Measurements from ENCODE around the gene AP5M1. TPM values are rescaled to one million over a fixed set of nuclear protein-coding genes. Genes with fewer than 3 reads are reported as not detected.
"Not testable (repeated sequence)": the region's sequence is repeated elsewhere in the genome, so short reads cannot be mapped to it uniquely, and the experiment has no call there.

The AP5M1 gene
- total RNA-seq, result 10 to 100 TPM; 36.9 to 44.5 TPM

GRCh38 chr14:57268161-57269069 lies at the start of gene AP5M1, which contains the start of gene EXOC5:
AP5M1 (plus strand) TSS chr14:57268971; CDS start chr14:57269315, 344 bp downstream.
EXOC5 (minus strand) TSS chr14:57268905; CDS start chr14:57268648, 257 bp downstream.
- peaks cover 17% of the 10 kb centered on the region for H3K36me3 Mint-ChIP-seq
- H3K27ac Mint-ChIP-seq, result peak within 1 kb of the TSS; percentile 97
- peak within 1 kb of the TSS; percentile 96 for H3K4me3 Mint-ChIP-seq
- no peaks in the 10 kb centered on the region for H3K9me3 Mint-ChIP-seq
- peak; percentile 91 for DNase-seq
- H3K27me3 Mint-ChIP-seq, result no peaks in the 10 kb centered on the region
- peaks cover 51% of the 10 kb centered on the region for H3K4me1 Mint-ChIP-seq

- Mint-ChIP-seq H3K36me3 (peaks cover 17% of the 10 kb centered on the region), H3K4me1 (peaks cover 4% of the 10 kb centered on the region), H3K27ac (no peak overlapping the region), H3K4me3 (no peak overlapping the region), H3K27me3 (no peaks in the 10 kb centered on the region), H3K9me3 (no peaks in the 10 kb centered on the region)
- no peak for DNase-seq
Observed at GRCh38 chr14:57221931-57222330, 46.8 kb upstream of the AP5M1 start.

DNA sequence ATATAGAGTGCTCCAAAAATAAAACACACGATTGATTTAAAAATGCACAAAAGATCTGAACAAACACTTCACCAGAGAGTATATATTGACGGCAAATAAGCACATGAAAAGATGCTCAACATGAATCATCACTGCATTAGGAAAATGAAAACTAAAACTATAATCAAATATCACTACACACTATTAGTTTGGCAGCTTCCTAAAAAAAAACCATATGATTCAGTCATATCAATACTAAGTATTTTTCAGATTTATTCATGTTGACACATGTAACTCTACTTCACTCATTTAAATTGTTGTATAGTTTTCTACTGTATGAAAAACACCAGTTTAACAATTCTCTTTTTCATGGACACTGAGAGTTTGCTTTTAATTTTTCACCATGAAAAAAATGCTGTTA lies 41.7 kb upstream of the AP5M1 start:
- DNase-seq, result no peak
- Mint-ChIP-seq H3K27me3 (no peaks in the 10 kb centered on the region), H3K27ac (no peak overlapping the region), H3K4me1 (peaks cover 5% of the 10 kb centered on the region), H3K4me3 (no peak overlapping the region), H3K9me3 (peaks cover 4% of the 10 kb centered on the region), H3K36me3 (peaks cover 32% of the 10 kb centered on the region)

DNA sequence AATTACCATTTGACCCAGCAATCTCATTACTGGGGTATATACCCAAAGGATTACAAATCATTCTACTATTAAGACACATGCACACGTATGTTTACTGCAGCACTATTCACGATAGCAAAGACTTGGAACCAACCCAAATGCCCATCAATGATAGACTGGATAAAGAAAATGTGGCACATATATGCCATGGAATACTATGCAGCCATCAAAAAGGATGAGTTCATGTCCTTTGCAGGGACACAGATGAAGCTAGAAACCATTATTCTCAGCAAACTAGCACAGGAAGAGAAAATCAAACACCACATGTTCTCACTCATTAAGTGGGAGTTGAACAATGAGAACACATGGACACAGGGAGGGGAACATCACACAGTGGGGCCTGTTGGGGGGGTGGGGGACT lies 40.5 kb upstream of the AP5M1 start:
- not testable (repeated sequence) for H3K4me3 Mint-ChIP-seq, H3K27ac Mint-ChIP-seq, H3K4me1 Mint-ChIP-seq, H3K9me3 Mint-ChIP-seq, DNase-seq, H3K27me3 Mint-ChIP-seq
- H3K36me3 Mint-ChIP-seq, result peaks cover 32% of the 10 kb centered on the region

DNA sequence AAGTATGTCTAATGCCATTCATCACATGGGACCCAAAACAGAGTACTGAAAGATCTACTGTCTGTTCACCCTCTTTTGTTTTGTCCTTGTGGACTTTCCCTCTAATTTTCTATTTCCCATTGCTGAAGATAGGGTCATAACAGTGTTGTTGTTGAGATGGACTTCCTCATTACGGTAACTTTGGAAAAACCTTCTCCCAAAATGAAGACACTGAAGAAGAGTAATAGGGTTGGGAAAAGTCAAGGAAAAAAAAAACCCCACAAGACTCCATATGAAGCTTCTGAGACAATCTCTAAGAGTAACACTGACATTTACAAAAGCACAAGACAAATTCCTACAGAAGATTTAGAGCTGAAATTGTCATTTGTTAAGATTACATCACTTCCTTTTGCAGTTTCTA lies 36.8 kb upstream of the AP5M1 start:
- Mint-ChIP-seq H3K36me3 (peaks cover 26% of the 10 kb centered on the region), H3K4me3 (no peak overlapping the region), H3K4me1 (peaks cover under 1% of the 10 kb centered on the region), H3K9me3 (peaks cover 4% of the 10 kb centered on the region), H3K27me3 (no peaks in the 10 kb centered on the region), H3K27ac (no peak overlapping the region)
- no peak for DNase-seq

- not testable (repeated sequence) for H3K27me3 Mint-ChIP-seq, H3K36me3 Mint-ChIP-seq, H3K4me1 Mint-ChIP-seq, H3K27ac Mint-ChIP-seq, H3K4me3 Mint-ChIP-seq, DNase-seq, H3K9me3 Mint-ChIP-seq
Observed at GRCh38 chr14:57240115-57240514, 28.7 kb upstream of the AP5M1 start.

GRCh38 chr14:57243320-57243719 lies 25.5 kb upstream of the AP5M1 start:
- H3K36me3 Mint-ChIP-seq, result peaks cover 9% of the 10 kb centered on the region
- no peak for DNase-seq
- no peaks in the 10 kb centered on the region for H3K4me1 Mint-ChIP-seq
- no peaks in the 10 kb centered on the region for H3K9me3 Mint-ChIP-seq
- no peak overlapping the region for H3K4me3 Mint-ChIP-seq
- no peak overlapping the region for H3K27ac Mint-ChIP-seq
- no peaks in the 10 kb centered on the region for H3K27me3 Mint-ChIP-seq

- Mint-ChIP-seq H3K27me3 (no peaks in the 10 kb centered on the region), H3K27ac (no peak overlapping the region), H3K36me3 (peaks cover 9% of the 10 kb centered on the region), H3K4me1 (no peaks in the 10 kb centered on the region), H3K4me3 (no peak overlapping the region), H3K9me3 (no peaks in the 10 kb centered on the region)
- no peak for DNase-seq
Observed at GRCh38 chr14:57244106-57244505, 24.7 kb upstream of the AP5M1 start.

- no peak for DNase-seq
- Mint-ChIP-seq H3K4me3 (no peak overlapping the region), H3K36me3 (peaks cover 9% of the 10 kb centered on the region), H3K4me1 (peaks cover 6% of the 10 kb centered on the region), H3K27me3 (no peaks in the 10 kb centered on the region), H3K9me3 (no peaks in the 10 kb centered on the region), H3K27ac (no peak overlapping the region)
Observed at GRCh38 chr14:57245941-57246340, 22.8 kb upstream of the AP5M1 start.

DNA sequence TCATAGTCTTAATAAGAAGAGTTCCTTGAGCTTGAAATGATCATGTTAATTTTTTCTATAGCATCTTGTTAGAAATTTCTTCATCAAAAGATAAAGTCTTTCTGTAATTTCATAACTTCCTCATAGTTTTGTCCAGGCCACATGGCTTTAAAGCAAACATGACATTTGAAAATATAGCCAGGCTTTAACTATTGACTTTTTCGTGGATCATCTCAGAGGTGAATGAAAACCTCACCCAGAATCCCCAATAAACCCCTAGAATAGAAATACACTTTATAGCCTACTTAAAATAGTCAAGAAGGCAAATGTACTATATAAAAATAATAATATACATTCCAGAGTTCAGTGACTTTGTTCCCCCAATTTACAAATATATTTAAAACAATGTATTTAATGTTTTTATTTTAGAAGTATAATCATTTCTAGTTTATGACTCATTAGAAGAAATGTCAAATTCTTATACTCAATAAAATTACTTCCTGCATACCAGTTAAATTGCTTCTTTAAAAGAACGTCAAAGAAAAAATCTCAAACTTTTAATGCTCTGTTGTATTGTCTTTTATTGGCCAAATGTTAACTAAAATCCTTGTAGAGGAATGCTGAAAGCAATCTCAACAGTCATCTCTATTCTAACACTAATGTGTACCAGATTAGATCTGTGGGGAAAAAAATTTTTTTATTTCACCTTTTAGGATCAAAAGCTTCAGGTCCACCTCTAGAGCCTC lies 21.7 kb upstream of the AP5M1 start:
- H3K27me3 Mint-ChIP-seq, result no peaks in the 10 kb centered on the region

DNA sequence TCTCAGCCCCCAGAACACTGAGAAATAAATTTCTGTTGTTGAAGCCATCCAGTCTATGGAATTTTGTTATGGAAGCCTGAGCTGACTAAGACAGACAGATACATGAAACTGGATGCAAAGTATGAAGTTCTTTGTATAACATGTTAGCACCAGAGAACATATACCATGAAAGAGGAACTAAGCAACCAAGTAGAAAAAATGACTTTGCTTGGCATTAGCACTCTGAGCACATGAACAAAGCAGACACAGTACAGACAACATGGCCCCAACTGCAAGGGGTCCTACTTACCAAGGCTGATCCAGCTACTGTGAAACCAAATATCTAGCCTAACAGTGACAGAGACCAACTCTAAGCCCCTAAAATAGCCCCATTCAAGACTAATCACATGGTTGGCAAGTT lies 13.9 kb upstream of the AP5M1 start:
- no peak for DNase-seq
- Mint-ChIP-seq H3K9me3 (peaks cover 3% of the 10 kb centered on the region), H3K4me1 (peaks cover 37% of the 10 kb centered on the region), H3K27me3 (no peaks in the 10 kb centered on the region), H3K4me3 (no peak overlapping the region), H3K27ac (no peak overlapping the region), H3K36me3 (peaks cover 53% of the 10 kb centered on the region)

More for the DNA sequence above, 21.7 kb upstream of the AP5M1 start:
- Mint-ChIP-seq H3K36me3 (peaks cover 8% of the 10 kb centered on the region), H3K9me3 (no peaks in the 10 kb centered on the region), H3K4me3 (no peak overlapping the region), H3K27ac (no peak overlapping the region), H3K4me1 (peaks cover 12% of the 10 kb centered on the region)
- DNase-seq, result no peak

GRCh38 chr14:57258221-57258620 lies 10.6 kb upstream of the AP5M1 start:
- H3K9me3 Mint-ChIP-seq, H3K4me3 Mint-ChIP-seq, H3K27me3 Mint-ChIP-seq, H3K27ac Mint-ChIP-seq, DNase-seq: not testable (repeated sequence)
- Mint-ChIP-seq H3K36me3 (peaks cover 51% of the 10 kb centered on the region), H3K4me1 (peaks cover 29% of the 10 kb centered on the region)

DNA sequence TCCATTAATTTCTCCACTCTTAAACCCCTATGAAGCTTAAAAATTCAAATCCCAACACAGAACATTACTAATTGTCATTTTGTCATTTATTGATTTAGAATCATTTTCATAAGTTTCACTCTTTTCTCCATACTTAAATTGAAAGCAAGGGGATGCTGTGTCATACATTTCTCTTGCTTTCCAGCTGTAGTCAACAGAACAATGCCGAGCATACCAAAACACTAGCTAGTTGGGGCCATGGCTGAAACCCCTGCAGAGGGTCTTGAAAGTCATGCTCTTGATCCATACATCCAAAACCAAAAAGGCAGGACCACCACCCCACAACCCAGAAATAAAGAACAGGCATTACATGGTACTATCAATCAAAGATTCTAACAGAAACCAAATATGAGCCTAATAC lies 9.1 kb upstream of the AP5M1 start:
- DNase-seq, result no peak
- peaks cover 1% of the 10 kb centered on the region for H3K9me3 Mint-ChIP-seq
- no peak overlapping the region for H3K27ac Mint-ChIP-seq
- peaks cover 46% of the 10 kb centered on the region for H3K36me3 Mint-ChIP-seq
- peaks cover 28% of the 10 kb centered on the region for H3K4me1 Mint-ChIP-seq
- no peak overlapping the region for H3K4me3 Mint-ChIP-seq
- H3K27me3 Mint-ChIP-seq, result no peaks in the 10 kb centered on the region

GRCh38 chr14:57261604-57262003 lies 7.2 kb upstream of the AP5M1 start:
- Mint-ChIP-seq H3K27me3 (no peaks in the 10 kb centered on the region), H3K36me3 (peaks cover 34% of the 10 kb centered on the region), H3K27ac (no peak overlapping the region), H3K9me3 (peaks cover 1% of the 10 kb centered on the region), H3K4me1 (peaks cover 37% of the 10 kb centered on the region), H3K4me3 (no peak overlapping the region)
- DNase-seq, result no peak

- peaks cover 1% of the 10 kb centered on the region for H3K9me3 Mint-ChIP-seq
- no peak for DNase-seq
- H3K27me3 Mint-ChIP-seq, result no peaks in the 10 kb centered on the region
- H3K36me3 Mint-ChIP-seq, result peaks cover 29% of the 10 kb centered on the region
- no peak overlapping the region for H3K4me3 Mint-ChIP-seq
- peaks cover 40% of the 10 kb centered on the region for H3K4me1 Mint-ChIP-seq
- no peak overlapping the region for H3K27ac Mint-ChIP-seq
Observed at GRCh38 chr14:57262117-57262516, 6.7 kb upstream of the AP5M1 start.
